Common myeloid progenitor, CD34-positive (primary cell): ENCODE data around the gene RTEL1.
A peak's percentile ranks its signal among the peaks of the same experiment; 100 is the strongest.

Experiments
- CTCF ChIA-PET: fragments of 350-600 bp; sonication (Branson Sonifier 250); formaldehyde crosslinking; loops from one replicate; lab custom pipeline; 2021; ENCODE audit warnings: antibody characterized with exemption; lab: Charles Lee
- POLR2A ChIA-PET: fragments of 350-600 bp; sonication (Branson Sonifier 250); formaldehyde crosslinking; loops from one replicate; lab custom pipeline; 2021; ENCODE audit warnings: antibody characterized with exemption; lab: Charles Lee
- DNase-seq, 3 donors: peaks; one replicate each; pipeline versions ENCODE4 v3.0.0 to v3.0.0-alpha.2; 2013
- H3K27ac ChIP-seq, 2 experiments: 1 replicate in 1 of 2; 2 replicates in 1 of 2; pipeline ENCODE4 v1.7.0; 2013; ENCODE audit warnings: inconsistent platforms in 2 of 2, low read length in 2 of 2, mild to moderate bottlenecking in 2 of 2, low read depth in 1 of 2, moderate library complexity in 1 of 2; ENCODE audit not compliant: severe bottlenecking in 2 of 2, insufficient read depth in 1 of 2, poor library complexity in 1 of 2
- H3K27me3 ChIP-seq, 5 experiments: replicated peaks in 2 of 5; 1 replicate in 3 of 5; 2 replicates in 2 of 5; pipeline versions ENCODE4 v1.6.1 to v1.7.0; 2013; ENCODE audit warnings: low read length in 4 of 5, mild to moderate bottlenecking in 2 of 5, moderate library complexity in 2 of 5, inconsistent platforms in 1 of 5; ENCODE audit not compliant: insufficient read depth in 5 of 5, control insufficient read depth in 4 of 5
- H3K36me3 ChIP-seq, 4 experiments: 1 replicate in 2 of 4; 2 replicates in 2 of 4; pipeline versions ENCODE4 v1.6.1 to v1.7.0; 2013; ENCODE audit warnings: low read length in 3 of 4, control low read depth in 1 of 4, mild to moderate bottlenecking in 1 of 4; ENCODE audit not compliant: control insufficient read depth in 4 of 4, insufficient read depth in 4 of 4
- H3K4me1 ChIP-seq, 4 experiments: 1 replicate in 3 of 4; 2 replicates in 1 of 4; pipeline versions ENCODE4 v1.6.1 to v1.7.1; 2013; ENCODE audit warnings: low read length in 3 of 4, mild to moderate bottlenecking in 3 of 4, control low read depth in 1 of 4, inconsistent platforms in 1 of 4, moderate library complexity in 1 of 4; ENCODE audit not compliant: control insufficient read depth in 4 of 4, insufficient read depth in 4 of 4; ENCODE audit errors: control extremely low read depth in 1 of 4
- H3K4me3 ChIP-seq, 7 experiments: 1 replicate in 4 of 7; 2 replicates in 3 of 7; pipeline versions ENCODE4 v1.5.1 to v1.7.0; 2013; ENCODE audit warnings: mild to moderate bottlenecking in 7 of 7, low read length in 6 of 7, moderate library complexity in 6 of 7, inconsistent platforms in 2 of 7, low read depth in 2 of 7, control low read depth in 1 of 7; ENCODE audit not compliant: insufficient read depth in 4 of 7, control insufficient read depth in 1 of 7; ENCODE audit errors: extremely low read depth in 1 of 7
- H3K9me3 ChIP-seq, 5 experiments: 1 replicate in 4 of 5; 2 replicates in 1 of 5; pipeline versions ENCODE4 v1.6.1 to v1.7.1; 2013; ENCODE audit warnings: low read length in 4 of 5, mild to moderate bottlenecking in 2 of 5, inconsistent platforms in 1 of 5, low read depth in 1 of 5, moderate library complexity in 1 of 5; ENCODE audit not compliant: control insufficient read depth in 4 of 5, insufficient read depth in 2 of 5; ENCODE audit errors: control extremely low read depth in 1 of 5
- WGBS: methylation state at CpG from one replicate; pipeline ENCODE4 v1.1.5; 2013; ENCODE audit not compliant: insufficient coverage; 5-methylcytosine and 5-hydroxymethylcytosine counted together

Gene RTEL1

DNA sequence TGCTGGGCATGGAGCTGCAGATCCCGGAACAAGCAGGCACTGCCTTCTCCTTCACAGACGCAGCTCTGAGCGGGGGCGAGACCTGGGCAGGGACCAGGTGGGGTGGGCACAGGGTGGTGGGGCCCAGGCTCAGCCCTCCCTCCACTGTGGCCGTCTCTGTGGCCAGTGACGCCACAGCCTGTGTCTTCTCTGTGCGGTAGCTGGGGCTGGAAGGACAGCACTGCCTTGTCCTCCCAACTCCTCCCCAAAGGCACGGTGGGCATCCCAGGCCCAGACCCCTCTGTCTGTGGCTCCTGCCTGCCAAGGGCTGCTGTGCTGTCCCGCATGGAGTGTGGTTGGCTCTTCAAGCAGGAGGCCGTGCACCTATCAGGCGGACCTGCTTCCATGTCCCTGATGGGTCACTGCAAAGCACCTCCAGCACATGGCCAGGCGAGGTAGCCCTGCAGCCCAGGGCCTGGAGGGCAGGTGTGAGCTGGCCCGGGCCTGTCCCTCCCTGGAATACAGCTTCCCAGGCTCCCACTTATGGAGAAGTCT is 23.6 kb downstream of the RTEL1 start:
- 97% methylated on average over 13 of the region's 13 CpGs for WGBS
- H3K27me3 ChIP-seq, result no peaks in the 10 kb centered on the region
- H3K4me1 ChIP-seq, result peaks cover 0 to 15% (median 8%) of the 10 kb centered on the region in 4 experiments
- no peak overlapping the region for H3K4me3 ChIP-seq
- no peak for DNase-seq
- H3K9me3 ChIP-seq, result no peaks in the 10 kb centered on the region
- ChIA-PET POLR2A (interaction anchor here (0.7 kb wide), 1 partner anchor 124 kb away, joined by 4 read pairs; no protein-coding TSS in a partner anchor), CTCF (interaction anchor here (0.8 to 1.7 kb wide), 3 partner anchors 13 to 92 kb away, joined by 3 read pairs; no protein-coding TSS in a partner anchor)
- peaks cover 0 to 40% (median 12%) of the 10 kb centered on the region in 4 experiments for H3K36me3 ChIP-seq
- H3K27ac ChIP-seq, result no peak overlapping the region

DNA sequence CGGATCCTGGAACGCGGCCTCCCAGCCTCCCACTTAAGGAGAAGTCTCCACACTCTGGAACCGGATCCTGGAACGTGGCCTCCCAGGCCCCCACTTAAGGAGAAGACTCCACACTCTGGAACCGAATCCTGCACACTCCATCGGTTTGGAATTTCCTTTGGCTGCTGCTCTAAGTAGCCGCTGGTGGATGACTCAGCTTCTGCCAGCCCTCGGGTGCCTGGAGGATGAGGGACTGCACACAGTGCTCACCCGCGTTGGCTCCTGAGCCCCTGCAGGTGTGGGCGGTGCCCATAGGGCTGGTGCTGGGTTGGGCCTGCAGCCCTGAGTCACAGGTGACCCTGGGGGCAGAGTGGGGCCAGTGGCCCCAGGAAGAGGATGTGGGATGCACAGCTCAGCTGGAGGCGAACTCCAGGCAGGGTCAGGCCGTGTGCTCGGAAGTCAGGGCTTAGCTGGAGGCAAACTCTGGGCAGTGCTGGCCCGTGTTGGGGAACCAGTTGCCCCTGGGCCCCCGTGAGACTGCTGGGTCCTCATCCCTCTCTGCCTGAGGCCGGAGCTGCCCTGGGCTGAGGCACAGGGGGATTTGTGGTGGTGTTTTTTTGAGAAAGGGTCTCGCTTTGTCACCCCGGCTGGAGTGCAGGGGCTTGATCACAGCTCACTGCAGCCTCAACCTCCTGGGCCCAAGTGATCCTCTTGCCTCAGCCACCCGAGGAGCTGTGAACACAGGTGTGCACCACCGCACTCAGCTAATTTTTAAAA is 24.4 kb downstream of the RTEL1 start:
- Histone ChIP-seq H3K4me1 (peaks cover 0 to 24% (median 17%) of the 10 kb centered on the region in 4 experiments), H3K27ac (no peak overlapping the region), H3K9me3 (no peaks in the 10 kb centered on the region), H3K27me3 (no peaks in the 10 kb centered on the region), H3K36me3 (peaks cover 0 to 36% (median 10%) of the 10 kb centered on the region in 4 experiments), H3K4me3 (no peak overlapping the region)
- CTCF ChIA-PET, result interaction anchor here (1.7 kb wide), 1 partner anchor 91 kb away, joined by 3 read pairs; no protein-coding TSS in a partner anchor
- 73% methylated on average over 19 of the region's 22 CpGs for WGBS
- no peak for DNase-seq
- POLR2A ChIA-PET, result interaction anchor here (0.6 to 1.5 kb wide), 3 partner anchors 13 to 125 kb away, joined by 3 to 6 read pairs (median 4); no protein-coding TSS in a partner anchor

DNA sequence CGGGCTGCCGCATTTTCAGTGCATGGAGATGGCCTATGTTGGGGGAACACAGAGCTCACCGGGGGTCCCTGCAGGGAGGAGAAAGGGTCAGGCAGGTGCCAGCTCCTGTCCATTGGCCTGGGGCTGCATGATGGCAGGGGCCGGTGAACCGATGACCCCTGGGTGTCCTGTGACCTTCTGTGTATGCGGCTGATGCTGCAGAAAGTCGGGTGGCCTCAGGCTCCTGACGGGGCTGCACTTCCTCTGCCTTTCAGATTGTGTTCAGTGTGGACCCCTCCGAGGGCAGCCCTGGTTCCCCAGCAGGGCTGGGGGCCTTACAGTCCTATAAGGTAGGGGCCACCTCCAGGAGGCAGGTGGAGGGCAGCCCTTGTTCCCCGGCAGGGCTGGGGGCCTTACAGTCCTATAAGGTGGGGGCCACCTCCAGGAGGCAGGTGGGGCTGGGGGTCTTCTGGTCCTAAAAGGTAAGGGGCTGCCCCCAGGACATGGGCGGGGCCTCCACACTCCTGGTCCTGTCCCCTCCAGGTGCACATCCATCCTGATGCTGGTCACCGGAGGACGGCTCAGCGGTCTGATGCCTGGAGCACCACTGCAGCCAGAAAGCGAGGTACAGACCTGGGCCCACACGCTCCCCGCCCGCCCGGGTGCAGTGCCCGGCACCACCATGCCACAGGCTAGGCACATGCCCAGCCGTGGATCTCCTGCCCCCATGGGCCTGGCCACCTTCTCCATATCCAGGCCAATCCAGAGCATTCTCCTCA is 27.3 kb downstream of the RTEL1 start:
- Histone ChIP-seq H3K27me3 (no peaks in the 10 kb centered on the region), H3K4me3 (no peak overlapping the region), H3K27ac (no peak overlapping the region), H3K36me3 (peaks cover 0 to 15% (median under 1%) of the 10 kb centered on the region in 4 experiments), H3K4me1 (peaks cover 0 to 27% (median 19%) of the 10 kb centered on the region in 4 experiments), H3K9me3 (no peaks in the 10 kb centered on the region)
- CTCF ChIA-PET, result no interaction called here
- WGBS, result 94% methylated on average over 17 of the region's 21 CpGs
- DNase-seq, result no peak
- POLR2A ChIA-PET, result no interaction called here

GRCh38 chr20:63686094-63686491 is 28.0 kb downstream of the RTEL1 start:
- 91% methylated on average over 13 of the region's 24 CpGs for WGBS
- Histone ChIP-seq H3K9me3 (no peaks in the 10 kb centered on the region), H3K27me3 (no peaks in the 10 kb centered on the region), H3K27ac (no peak overlapping the region), H3K4me3 (no peak overlapping the region), H3K4me1 (peaks cover 0 to 27% (median 19%) of the 10 kb centered on the region in 4 experiments), H3K36me3 (peaks cover 0 to 12% (median under 1%) of the 10 kb centered on the region in 4 experiments)
- ChIA-PET CTCF (no interaction called here), POLR2A (no interaction called here)
- DNase-seq, result no peak

DNA sequence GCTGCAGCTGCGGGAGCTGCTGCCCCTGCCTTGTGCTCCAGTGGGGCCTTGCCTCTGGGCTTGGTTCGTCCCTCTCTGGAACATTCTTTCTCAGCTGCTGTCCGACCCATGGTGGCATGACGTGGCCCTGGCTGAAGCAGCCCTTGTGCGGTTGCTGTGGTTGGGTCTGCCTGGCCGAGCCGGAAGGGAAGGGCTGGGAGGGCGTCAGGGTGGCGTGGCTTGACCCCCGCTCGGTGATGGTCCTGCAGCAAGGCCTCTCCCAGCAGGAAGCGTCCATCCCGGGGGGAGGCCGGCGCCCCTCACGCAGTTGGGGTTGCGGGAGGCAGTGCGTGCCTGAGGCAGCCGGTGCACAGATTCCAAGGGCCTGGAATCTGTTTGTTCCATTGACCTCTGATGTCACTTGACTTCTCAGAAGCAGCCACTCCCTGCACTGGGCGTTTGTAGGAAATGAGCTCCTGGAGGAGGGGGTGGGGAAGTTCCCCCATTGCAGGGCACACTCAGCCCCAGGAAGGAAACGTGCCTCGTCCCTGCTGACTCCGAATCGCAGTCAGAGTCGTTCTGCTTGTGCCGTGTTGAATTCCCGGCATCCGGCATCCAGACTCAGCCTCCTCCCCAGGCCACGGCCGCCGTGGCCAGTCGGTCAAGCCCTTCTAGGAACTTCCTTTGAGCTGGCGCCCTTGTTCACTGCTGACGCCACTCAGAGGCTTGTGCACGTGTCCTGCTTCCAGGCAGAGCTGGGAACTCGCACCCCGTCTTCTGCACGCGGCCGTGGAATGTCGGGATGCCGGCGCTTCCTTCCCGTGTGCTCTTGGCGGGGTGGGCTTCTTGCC is 28.6 kb downstream of the RTEL1 start:
- POLR2A ChIA-PET, result no interaction called here
- CTCF ChIA-PET, result no interaction called here
- Histone ChIP-seq H3K27ac (no peak overlapping the region), H3K27me3 (no peaks in the 10 kb centered on the region), H3K4me3 (peak overlapping the region in 4 of 7 experiments; percentile 23 to 67 (median 55)), H3K4me1 (peaks cover 0 to 27% (median 19%) of the 10 kb centered on the region in 4 experiments), H3K9me3 (no peaks in the 10 kb centered on the region), H3K36me3 (peaks cover 0 to 12% (median under 1%) of the 10 kb centered on the region in 4 experiments)
- peak; percentile 31 to 73 (median 68) for DNase-seq
- WGBS, result 27% methylated on average over 35 of the region's 45 CpGs

- no peak for DNase-seq
- H3K4me3 ChIP-seq, result peak overlapping the region in 4 of 7 experiments; percentile 23 to 67 (median 55)
- CTCF ChIA-PET, result no interaction called here
- WGBS, result 97% methylated on average over 21 of the region's 29 CpGs
- H3K36me3 ChIP-seq, result peaks cover 0 to 13% (median 0%) of the 10 kb centered on the region in 4 experiments
- no peaks in the 10 kb centered on the region for H3K9me3 ChIP-seq
- H3K27ac ChIP-seq, result no peak overlapping the region
- no peaks in the 10 kb centered on the region for H3K27me3 ChIP-seq
- H3K4me1 ChIP-seq, result peaks cover 0 to 24% (median 19%) of the 10 kb centered on the region in 4 experiments
- POLR2A ChIA-PET, result no interaction called here
Measured at GRCh38 chr20:63687419-63688178, 29.5 kb downstream of the RTEL1 start.
